ENCODE measurements around the gene RBM4.

- TF ChIP-seq, protein P1, sequence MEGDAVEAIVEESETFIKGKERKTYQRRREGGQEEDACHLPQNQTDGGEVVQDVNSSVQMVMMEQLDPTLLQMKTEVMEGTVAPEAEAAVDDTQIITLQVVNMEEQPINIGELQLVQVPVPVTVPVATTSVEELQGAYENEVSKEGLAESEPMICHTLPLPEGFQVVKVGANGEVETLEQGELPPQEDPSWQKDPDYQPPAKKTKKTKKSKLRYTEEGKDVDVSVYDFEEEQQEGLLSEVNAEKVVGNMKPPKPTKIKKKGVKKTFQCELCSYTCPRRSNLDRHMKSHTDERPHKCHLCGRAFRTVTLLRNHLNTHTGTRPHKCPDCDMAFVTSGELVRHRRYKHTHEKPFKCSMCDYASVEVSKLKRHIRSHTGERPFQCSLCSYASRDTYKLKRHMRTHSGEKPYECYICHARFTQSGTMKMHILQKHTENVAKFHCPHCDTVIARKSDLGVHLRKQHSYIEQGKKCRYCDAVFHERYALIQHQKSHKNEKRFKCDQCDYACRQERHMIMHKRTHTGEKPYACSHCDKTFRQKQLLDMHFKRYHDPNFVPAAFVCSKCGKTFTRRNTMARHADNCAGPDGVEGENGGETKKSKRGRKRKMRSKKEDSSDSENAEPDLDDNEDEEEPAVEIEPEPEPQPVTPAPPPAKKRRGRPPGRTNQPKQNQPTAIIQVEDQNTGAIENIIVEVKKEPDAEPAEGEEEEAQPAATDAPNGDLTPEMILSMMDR (IDR thresholded peaks at IDR 0.05): no peak
- TF ChIP-seq POLR2A (IDR thresholded peaks at IDR 0.05): no peak
Observed at GRCh38 chr11:66625752-66626149, 12.8 kb upstream of the RBM4 start.
